Measurements from ENCODE around the gene PGPEP1.
A peak's percentile ranks its signal among the peaks of the same experiment; 100 is the strongest.
"Not testable (repeated sequence)": the region's sequence is repeated elsewhere in the genome, so short reads cannot be mapped to it uniquely, and the experiment has no call there.

Gene PGPEP1

DNA sequence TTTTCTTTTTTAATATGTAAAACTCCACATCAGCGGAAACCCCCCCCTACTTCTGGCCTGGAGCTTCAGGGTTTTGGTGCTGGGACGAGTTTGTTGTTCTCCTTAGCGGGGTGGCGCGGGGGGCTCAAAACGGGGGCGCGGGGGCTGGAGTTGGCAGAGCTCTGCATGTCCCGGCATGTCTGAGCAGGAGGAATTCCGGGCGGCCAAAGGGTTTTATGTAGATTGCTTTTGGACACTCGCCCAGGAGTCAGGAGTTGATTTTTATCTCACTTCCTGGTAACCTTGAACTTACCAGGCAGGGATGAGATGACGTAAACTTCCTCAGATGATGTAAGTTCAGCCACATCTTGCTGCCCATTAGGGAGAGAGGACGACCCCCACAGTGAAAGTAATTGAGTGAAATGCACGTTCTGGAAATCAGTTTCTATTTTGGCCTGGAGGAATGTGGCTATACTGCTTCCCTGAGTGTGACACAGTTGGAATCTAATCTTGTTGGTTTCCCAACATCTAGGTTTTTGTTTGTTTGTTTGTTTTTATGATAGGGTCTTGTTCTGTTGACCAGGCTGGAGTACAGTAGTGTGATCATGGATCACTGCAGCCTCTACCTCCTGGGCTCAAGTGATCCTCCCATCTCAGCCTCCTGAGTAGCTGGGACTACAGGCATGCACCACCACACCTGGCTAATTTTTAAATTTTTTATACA, 24.6 kb downstream of the PGPEP1 start:
- peak; percentile 94 for DNase-seq (ENCODE audit: low read depth)

DNA sequence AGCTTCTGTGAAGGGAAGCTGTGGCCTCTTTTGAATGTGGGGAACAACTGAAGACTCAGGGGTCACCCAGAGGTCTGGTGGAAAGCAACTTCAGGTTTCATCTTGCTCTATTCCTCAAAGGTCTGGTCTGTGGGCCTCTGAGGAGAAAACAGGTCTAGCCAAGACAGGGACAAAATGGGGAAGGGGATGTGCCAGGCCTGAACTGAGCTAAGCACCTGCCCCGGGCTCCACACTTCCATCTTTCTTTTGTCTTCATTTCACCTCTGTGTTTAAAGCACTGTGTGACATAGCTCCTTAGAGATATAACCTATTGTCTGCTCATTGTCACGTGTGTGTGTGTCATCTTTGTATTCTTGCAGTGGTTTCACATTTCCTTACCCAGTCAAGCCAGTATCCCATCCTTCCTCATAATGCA, 25.6 kb downstream of the PGPEP1 start:
- DNase-seq (ENCODE audit: low read depth), result no peak

DNA sequence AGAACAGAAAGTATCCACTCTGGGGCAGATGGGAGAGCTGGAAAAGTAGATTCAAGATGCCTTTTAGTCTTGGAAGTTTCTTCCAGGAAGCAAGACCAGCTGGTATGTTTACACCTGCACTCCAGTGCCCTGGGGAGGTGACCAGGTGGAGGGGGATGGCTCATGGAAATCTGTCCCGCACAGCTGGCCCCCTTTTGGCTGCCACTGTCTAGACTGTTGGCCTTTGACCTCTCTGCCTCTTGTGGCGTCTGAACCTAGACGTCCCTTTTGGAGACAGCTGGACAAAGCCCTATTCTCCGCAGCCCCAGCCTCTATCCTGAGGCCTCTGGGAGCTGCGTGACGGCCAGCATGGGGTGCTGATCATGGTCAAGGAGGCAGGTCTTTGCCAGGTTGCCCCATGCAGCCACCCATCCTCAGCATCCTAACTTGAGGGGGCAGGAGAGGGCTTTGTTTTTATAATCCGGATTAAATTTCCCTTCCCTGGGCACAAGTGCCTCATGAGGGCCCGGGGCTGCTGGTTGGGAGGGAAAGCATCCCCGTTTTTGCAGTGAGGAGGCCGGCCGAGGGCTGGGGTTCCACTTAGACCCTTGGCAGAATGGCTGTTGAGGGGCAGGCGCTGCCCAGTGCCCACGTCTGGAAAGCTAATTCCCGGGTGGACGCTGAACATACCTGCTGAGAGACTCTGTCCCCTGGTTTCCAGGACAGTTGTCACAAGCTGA, 28.3 kb downstream of the PGPEP1 start:
- no peak for DNase-seq (ENCODE audit: low read depth)

DNA sequence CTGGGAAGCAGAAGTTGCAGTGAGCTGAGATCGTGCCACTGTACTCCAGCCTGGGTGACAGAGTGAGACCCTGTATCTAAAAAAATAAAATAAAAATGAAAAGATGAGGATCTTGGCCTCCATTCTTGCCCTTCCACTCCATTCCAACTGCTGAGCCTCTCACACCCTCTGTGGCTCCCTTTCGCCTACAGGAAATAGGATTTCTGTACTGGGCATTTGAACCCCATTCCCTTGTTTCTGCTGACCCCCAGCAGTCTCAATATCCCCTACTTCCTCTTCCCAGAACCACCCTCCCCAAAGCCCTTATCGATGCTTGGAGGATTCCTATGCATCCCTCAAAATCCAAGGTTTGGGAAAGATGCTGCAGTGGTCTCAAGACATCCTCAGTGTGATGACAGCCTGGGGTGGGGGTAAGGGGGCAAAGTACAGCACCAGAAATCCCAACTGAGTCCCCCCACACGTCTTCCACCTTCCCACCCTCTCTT, 33.1 kb downstream of the PGPEP1 start:
- no peak for DNase-seq (ENCODE audit: low read depth)

DNA sequence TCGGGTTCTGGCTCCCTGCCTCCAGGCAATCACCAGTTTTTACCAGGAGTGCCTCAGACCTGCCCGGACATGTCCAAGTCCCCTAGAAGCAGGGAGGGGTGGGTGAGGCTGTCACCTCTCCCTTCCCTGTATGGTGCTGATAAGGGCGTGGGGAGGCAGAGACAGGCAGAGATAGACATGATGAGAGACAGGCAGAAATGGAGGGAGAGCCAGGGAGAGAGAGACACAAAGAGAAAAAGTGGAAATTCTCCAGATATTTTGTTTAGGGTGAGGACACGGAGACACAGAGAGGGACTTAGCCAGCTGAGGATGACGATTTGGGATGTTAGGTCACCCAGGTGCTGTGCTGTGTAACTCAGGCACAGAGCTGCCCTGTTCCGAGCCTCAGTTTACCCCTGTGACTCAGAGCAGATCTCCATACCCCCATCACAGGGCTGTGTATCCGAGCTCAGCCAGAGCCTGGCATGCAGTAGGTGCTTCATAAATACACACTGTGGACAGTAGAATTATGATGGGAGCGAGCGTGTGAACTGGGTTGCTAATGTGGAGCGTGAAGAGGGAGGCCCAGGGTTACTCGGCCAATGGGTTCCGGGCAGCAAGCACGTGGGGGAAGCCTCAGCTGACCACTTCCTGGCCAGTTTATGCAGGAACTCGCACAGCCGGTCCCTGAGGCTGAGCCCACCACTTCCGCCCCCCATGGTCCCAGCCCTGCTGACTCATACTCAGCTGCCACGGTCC, 33.7 kb downstream of the PGPEP1 start:
- peak; percentile 79 for DNase-seq (ENCODE audit: low read depth)

DNA sequence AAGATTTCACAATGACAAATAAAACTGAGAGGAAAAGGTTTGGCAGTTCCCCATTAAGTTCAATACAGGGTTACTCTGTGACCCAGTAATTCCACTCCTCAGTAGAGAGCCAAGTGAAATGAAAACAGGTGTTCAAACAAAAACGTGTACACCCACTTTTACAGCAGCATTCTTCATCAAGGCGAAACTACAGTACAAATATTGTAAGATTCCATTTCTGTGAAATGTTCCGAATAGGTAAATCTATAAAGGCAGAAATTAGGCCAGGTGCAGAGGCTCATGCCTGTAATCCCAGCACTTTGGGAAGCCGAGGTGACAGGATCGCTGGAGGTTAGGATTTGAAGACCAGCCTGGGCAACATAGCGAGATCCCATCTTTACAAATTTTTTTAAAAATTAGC, 36.6 kb downstream of the PGPEP1 start:
- no peak for DNase-seq (ENCODE audit: low read depth)

DNA sequence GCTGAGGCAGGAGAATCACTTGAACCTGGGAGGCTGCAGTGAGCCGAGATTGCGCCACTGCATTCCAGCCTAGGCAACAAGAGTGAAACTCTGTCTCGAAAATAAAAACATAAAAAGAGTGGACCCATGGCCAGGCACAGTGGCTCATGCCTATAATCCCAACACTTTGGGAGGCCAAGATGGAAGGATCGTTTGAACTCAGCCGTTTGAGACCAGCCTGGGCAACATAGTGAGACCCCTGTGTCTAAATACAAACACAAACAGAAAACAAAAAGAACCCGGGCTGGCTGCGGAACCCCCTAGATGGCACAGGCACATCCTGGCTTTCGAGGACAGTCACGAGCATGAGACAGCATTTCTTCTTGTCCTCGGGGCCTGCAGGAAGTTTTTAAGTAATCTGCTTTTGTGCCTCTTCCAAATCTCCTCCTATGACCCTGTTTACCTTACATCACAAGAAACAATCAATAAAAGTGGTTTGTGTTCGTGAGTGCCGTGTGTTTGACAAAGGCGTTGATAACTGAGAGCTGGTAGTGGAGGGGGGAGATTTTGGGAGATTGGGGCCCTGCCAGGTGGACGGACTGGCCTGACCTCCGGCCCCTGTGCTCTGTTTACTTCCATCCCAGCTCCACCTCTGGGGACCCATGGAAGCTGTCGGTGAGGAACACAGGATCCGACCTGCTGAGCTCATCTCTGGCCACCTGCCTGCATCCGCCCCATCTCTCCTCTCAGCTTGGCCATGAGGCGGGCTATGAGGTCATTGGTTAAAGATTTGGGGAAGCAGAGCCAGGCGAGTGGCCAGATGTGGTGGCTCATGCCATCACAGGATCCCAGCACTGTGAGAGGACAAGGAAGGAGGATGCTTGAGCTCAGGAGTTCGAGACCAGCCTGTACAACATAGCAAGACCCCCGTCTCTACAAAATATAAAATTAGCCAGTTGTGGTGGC, 39.7 kb downstream of the PGPEP1 start:
- DNase-seq (ENCODE audit: low read depth), result peak; percentile 84

DNA sequence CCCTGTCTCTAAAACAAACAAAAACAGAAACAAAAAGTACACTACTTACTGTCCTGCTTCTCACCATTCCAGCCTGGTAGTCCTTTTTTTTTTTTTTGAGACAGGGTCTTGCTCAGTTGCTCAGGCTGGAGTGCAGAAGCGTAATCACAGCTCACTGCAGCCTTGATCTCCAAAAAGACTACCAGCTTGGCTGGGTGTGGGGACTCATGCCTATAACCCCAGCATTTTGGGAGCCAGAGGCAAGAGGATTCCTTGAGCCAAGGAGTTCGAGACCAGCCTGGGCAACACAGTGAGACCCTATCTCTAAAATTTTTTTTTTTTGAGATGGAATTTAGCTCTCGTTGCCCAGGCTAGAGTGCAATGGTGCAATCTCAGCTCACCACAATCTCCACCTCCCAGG, 40.4 kb downstream of the PGPEP1 start:
- no peak for DNase-seq (ENCODE audit: low read depth)

DNA sequence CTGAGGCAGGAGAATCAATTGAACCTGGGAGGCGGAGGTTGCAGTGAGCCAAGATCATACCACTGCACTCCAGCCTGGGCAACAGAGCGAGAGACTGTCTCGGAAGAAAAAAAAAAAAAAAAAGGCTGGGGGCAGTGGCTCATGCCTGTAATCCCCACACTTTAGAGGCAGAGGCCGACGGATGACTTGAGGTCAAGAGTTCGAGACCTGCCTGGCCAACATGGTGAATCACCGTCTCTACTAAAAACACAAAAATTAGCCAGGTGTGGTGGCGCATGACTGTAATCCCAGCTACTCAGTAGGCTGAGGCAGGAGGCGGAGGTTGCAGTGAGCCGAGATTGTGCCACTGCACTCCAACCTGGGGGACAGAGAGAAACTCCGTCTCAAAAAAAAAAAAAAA, 43.2 kb downstream of the PGPEP1 start:
- DNase-seq (ENCODE audit: low read depth), result not testable (repeated sequence)

DNA sequence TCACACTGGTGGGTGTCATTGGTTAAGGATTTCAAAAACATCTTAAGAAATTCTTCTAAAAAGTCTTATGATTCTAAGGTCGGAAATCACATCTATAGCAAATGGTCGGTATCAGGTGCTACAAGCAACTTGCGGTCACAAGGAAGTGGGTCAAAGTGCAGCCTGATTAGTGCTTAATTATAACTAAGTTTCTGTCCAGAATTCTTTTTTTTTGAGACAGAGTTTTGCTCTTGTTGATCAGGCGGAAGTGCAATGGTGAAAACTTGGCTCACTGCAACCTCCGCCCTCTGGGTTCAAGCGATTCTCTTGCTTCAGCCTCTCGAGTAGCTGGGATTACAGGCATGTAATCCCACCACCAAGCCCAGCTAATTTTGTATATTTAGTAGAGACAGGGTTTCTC, 44.4 kb downstream of the PGPEP1 start:
- DNase-seq (ENCODE audit: low read depth), result no peak

DNA sequence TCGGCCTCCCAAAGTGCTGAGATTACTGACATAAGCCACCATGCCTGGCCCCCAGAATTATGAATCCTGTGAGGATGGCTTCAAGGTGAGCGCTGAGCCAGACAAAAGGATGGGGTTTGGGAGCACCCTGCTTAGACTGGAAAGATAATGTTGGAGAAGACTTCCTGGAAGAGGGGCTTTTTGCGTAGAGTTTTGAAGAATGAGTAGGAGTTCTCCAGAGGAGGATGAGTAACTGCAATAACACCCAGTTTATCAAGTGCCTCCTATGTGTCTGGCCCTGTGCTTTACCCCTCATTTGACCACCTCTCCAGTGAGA, 44.9 kb downstream of the PGPEP1 start:
- no peak for DNase-seq (ENCODE audit: low read depth)

DNA sequence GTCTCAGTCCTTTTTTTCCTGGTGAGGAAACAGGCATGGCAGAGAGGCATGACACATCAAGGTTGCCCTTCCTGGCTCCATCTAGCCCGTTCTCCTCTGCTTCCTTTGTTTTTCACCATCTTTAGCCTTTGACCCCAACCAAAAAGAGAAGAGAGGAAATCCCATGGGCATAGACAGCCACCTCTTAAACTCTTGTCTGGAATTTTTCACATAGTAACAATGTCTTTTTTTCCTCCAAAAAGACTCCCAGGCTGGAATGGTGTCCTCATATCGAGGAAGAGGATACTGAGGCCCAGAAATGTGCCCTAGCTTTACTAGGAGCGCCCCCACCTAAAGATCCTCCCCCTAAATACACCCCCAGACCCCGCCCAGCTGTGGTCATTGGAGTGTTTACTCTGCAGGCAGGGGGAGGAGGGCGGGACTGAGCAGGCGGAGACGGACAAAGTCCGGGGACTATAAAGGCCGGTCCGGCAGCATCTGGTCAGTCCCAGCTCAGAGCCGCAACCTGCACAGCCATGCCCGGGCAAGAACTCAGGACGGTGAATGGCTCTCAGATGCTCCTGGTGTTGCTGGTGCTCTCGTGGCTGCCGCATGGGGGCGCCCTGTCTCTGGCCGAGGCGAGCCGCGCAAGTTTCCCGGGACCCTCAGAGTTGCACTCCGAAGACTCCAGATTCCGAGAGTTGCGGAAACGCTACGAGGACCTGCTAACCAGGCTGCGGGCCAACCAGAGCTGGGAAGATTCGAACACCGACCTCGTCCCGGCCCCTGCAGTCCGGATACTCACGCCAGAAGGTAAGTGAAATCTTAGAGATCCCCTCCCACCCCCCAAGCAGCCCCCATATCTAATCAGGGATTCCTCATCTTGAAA, 45.5 kb downstream of the PGPEP1 start, which contains the start of gene GDF15:
Gene GDF15 (plus strand): TSS at position 484 of the 868 bp plus-strand sequence. CDS start 32 bp downstream, at position 516.
- peak; percentile 70 for DNase-seq (ENCODE audit: low read depth)

DNA sequence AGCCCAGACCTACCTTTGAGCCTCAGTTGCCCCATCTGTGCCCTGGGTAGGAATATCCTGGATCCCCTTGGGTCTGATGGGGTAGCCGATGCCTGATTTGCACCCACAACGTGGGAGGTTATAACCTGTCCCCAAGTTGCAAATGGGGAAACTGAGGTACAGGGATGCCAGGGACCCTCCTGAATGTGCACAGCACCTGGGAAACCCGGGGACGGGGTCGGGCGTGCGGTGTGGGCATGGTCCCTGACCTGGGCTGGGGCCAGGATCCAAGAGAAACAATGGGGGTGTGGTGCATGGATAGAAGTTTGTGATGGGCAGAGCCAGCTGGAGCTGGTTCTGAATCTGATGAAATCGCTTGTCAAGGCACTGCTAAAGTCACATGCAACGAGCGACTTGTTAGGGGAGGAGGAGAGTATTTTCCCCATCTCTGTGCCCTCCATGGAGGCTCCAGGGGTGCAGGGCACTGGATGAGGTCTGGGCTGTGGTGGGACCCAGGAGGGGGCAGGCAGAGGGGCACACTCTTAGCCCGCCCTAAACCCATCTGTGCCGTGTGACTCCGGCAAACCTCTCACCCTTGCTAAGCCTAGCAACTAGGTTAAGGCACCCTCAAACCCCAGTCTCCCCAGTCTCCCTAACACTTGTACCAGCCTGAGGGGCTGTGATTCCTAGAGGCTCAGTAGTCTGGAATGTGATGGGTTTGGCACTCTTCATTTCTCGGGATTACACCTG, 46.3 kb downstream of the PGPEP1 start:
- DNase-seq (ENCODE audit: low read depth), result no peak

DNA sequence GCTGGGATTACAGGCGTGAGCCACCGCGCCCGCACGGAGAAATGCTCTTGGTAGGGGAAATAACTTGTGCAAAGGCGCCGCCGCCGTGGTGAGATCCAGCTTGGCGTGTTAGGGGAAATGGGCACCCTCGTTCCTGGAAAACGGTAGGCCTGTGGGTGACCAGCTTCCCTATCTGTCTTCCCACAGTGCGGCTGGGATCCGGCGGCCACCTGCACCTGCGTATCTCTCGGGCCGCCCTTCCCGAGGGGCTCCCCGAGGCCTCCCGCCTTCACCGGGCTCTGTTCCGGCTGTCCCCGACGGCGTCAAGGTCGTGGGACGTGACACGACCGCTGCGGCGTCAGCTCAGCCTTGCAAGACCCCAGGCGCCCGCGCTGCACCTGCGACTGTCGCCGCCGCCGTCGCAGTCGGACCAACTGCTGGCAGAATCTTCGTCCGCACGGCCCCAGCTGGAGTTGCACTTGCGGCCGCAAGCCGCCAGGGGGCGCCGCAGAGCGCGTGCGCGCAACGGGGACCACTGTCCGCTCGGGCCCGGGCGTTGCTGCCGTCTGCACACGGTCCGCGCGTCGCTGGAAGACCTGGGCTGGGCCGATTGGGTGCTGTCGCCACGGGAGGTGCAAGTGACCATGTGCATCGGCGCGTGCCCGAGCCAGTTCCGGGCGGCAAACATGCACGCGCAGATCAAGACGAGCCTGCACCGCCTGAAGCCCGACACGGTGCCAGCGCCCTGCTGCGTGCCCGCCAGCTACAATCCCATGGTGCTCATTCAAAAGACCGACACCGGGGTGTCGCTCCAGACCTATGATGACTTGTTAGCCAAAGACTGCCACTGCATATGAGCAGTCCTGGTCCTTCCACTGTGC, 47.9 kb downstream of the PGPEP1 start:
- no peak for DNase-seq (ENCODE audit: low read depth)

DNA sequence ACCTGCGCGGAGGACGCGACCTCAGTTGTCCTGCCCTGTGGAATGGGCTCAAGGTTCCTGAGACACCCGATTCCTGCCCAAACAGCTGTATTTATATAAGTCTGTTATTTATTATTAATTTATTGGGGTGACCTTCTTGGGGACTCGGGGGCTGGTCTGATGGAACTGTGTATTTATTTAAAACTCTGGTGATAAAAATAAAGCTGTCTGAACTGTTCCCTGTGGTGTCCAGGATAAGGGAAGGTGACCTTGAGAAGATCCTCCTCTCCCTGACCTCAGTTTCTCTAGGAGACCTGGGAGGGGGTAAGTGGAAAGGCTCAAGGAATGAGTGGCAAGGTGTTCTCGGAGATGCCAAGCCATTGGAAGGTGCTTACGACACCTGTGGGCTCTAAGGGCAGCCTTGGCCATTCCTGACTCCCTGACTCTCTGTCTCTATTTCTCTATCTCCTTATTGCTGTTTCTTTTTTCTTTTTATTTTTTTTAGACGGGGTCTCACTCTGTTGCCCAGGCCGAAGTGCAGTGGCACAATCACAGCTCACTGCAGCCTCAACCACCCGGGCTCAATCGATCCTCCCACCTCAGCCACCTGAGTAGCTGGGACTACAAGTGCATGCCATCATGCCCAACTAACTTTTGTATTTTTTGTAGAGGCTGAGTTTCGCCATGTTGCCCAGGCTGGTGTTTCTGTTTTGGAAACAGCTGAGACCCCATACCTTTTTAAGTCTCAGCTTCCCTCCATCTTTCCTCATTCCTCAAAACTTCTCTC, 48.7 kb downstream of the PGPEP1 start:
- DNase-seq (ENCODE audit: low read depth), result no peak

DNA sequence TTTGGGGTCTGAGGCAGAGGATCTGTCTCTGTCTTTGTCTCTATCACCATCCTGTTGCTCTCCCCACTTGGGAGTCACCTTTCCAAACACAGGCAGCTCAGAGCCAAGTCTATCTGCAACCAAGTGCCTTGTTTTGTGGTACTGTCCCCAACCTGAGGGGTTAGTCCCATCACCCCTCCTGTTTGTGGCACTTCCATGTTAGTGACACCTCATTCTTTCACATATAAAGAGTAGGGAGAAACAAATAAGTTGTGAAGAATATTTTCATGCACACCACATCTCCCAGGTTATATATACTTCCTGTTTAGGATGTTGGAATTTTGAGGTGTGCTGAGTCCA, 49.3 kb downstream of the PGPEP1 start:
- no peak for DNase-seq (ENCODE audit: low read depth)

DNA sequence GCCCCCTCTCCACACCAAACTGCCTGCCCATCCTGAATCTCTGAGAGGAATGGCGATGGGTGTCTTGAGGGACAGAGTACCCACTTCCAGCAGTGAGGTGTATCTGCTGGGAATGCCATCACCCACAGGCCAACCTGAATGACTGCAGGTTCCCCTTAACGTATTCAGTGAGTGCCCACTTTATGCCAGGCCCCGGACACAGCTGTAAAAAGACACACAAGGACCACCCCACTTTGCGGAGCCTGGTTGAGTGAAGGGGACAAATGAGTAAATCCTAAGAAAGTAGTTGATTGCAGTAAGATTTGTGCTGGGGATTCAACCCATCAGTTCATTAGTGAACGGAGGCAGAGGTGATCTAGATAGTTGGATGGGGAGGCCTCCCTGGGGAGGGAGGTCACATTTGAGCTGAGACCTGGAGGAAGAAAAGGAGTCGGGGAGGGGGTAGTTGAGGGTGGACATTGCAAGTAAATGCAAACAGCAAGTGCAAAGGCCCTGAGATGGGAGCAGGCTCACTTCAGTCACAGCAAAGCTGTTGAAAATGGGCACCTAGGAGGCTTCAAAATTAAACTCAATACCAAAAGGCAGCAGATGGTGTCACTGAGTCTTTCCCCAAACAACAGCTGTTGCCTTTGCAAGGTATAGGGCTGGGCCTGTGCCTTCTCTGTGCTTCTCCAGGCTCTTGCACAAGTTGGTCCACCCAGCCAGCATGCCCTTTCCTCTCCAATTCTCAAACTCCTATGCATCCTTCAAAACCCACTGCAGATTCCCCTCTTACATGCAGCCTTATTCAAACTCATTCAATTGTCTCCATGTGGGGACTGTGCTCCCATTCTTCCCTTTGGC, 49.9 kb downstream of the PGPEP1 start:
- DNase-seq (ENCODE audit: low read depth), result no peak
